ENCODE data around the gene COMTD1.
A peak's percentile ranks its signal among the peaks of the same experiment; 100 is the strongest.
"Not testable (repeated sequence)": the region's sequence is repeated elsewhere in the genome, so short reads cannot be mapped to it uniquely, and the experiment has no call there.

COMTD1 gene

DNA sequence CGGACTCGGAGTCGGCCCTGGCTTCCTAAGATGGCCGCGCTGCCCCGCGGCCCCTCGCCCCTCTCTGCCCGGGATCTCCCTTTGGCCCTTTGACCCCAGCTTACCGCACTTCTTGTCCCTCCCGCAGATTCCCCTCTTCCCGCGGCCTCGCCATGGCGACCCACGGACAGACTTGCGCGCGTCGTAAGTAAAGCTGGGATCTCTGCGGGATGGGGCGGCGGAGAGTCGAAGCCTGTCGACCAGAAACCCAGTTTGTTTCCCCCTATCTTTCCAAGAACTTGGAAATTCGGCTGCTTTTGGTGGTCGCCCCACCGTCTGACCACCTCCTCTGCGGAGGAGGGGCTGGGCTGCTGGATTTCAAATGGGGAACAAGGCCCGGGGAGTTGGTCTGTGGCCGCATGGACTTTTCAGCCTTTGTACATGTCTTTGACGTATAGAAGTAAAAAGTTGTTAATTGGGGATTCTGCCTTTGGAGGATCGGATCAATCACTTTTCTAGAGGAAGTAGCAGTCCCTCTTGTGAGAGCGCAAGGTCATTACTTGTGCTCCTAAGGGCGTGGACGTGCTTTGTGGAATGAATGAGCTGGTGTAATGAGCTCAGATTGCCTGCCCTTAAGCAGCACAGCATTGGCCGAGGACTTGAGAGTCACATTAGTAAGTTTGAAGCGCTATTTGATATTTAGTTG is 24.6 kb downstream of the COMTD1 start:
- Histone ChIP-seq H3K9me3 (ENCODE audit: control insufficient read depth, insufficient read depth, low read length) (no peaks in the 10 kb centered on the region), H3K4me1 (ENCODE audit: control insufficient read depth, insufficient read depth, low read length) (peaks cover 31% of the 10 kb centered on the region)

DNA sequence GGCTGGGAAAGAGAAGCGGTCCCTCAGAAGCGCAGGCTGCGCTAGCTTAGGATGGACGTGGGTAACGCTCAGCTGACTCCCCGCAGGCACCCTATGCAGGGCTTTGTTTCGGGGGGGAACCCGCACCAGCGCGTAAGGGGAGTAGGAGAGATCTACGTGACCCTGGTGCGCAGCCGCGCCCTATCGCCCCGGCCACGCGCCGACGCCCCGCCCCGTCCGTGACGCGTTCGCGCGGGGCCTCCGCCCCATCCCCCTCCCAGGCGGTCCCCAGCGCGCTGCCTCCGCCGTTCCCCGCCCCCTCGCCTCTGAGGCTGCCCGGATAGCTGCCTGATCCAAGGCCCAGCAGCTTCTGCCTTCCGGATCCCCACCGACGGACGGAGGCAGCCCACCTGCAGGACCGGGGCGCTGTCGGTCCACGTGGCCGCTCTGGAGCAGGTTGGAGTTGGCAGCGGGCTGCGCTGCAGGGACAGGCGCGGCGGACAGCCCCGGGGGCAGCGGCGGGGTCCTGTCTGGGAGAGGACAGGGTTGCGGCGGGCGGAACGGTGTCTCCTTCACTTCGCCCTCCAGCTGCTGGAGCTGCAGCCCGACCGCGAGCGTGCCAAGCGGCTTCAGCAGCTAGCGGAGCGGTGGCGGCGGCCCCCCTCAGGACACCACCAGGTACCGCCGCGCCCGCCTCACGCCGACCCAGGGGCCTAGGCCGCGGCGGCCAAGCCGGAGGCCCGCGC is 25.3 kb downstream of the COMTD1 start, which contains the start of gene VDAC2:
VDAC2 (plus strand) TSS at position 515 of the 725 bp plus-strand sequence. CDS start 363 bp downstream, outside the sequence.
- Histone ChIP-seq H3K4me3 (ENCODE audit: low read depth, low read length) (peak within 1 kb of the TSS; percentile 85), H3K36me3 (ENCODE audit: control insufficient read depth, insufficient read depth, low read length) (peaks cover 36% of the 10 kb centered on the region), H3K9ac (ENCODE audit: low read depth, low read length) (peak within 1 kb of the TSS; percentile 97), H3K9me3 (ENCODE audit: control insufficient read depth, insufficient read depth, low read length) (no peaks in the 10 kb centered on the region), H3K4me1 (ENCODE audit: control insufficient read depth, insufficient read depth, low read length) (peaks cover 31% of the 10 kb centered on the region), H3K27ac (ENCODE audit: low read depth, low read length) (peak within 1 kb of the TSS; percentile 98), H3K27me3 (ENCODE audit: control insufficient read depth, insufficient read depth, low read length) (no peaks in the 10 kb centered on the region)

More for the DNA sequence above, 24.6 kb downstream of the COMTD1 start:
- Histone ChIP-seq H3K4me3 (ENCODE audit: low read depth, low read length) (peak overlapping the region; percentile 85), H3K27ac (ENCODE audit: low read depth, low read length) (peak overlapping the region; percentile 98), H3K27me3 (ENCODE audit: control insufficient read depth, insufficient read depth, low read length) (no peaks in the 10 kb centered on the region), H3K36me3 (ENCODE audit: control insufficient read depth, insufficient read depth, low read length) (peaks cover 43% of the 10 kb centered on the region), H3K9ac (ENCODE audit: low read depth, low read length) (peak overlapping the region; percentile 97)

DNA sequence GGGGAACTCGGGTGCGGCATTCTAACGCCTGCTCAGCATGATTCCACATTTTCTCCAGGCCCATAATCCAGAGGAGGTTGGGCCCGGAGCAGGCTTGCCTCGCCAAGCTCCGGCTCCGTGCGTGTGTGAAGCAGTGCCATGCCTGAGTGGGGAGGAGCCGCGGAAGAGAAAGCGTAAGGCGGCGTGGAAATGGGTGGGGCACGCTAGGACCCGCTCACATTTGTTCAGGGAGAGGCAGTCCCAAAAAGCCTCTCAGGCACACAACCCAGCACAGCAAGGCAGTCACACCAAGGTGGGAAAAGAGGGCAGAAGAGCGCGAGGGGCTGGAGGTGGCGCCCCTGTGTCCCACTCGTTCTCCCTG is 25.9 kb downstream of the COMTD1 start:
- Histone ChIP-seq H3K4me1 (ENCODE audit: control insufficient read depth, insufficient read depth, low read length) (peaks cover 31% of the 10 kb centered on the region), H3K36me3 (ENCODE audit: control insufficient read depth, insufficient read depth, low read length) (peaks cover 31% of the 10 kb centered on the region), H3K9me3 (ENCODE audit: control insufficient read depth, insufficient read depth, low read length) (no peaks in the 10 kb centered on the region), H3K9ac (ENCODE audit: low read depth, low read length) (peak overlapping the region; percentile 97), H3K27ac (ENCODE audit: low read depth, low read length) (peak overlapping the region; percentile 98), H3K27me3 (ENCODE audit: control insufficient read depth, insufficient read depth, low read length) (no peaks in the 10 kb centered on the region), H3K4me3 (ENCODE audit: low read depth, low read length) (peak overlapping the region; percentile 85)

DNA sequence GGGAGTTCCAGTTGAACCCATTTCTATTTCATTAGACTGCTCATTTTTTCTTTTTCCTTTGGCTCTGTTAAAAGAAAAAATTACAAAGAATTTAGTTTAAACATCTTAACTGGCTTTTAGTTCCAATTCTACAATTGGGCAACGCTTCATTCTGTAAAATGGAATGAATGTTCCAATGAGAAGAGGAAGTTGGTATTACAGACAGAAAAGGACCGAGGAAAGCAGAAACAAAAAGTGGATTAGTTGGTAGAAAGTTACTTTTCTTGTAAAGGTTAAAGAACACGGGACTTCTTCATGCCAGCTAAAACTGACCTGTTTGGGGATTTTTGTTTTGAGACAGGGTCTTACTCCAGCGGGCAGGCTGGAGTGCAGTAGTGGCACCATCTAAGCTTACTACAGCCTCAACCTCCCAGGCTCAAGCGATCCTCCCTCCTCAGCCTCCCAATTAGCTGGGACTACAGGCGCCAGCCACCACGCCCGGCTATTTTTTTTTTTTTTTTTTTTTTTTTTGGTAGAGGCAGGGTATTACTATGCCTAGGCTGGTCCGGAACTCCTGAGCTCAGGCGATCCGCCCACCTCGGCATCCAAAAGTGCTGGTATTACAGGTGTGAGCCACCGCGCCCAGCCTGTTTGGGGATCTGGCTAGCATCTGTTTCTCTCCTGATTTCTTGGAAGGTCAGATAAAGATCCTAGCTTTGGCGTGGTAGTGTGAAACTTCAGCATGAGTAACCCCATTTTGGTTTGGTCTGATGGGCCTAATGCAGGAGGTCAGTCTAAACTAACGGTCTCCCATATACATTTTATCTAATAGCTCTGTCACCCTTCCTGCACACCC is 26.5 kb downstream of the COMTD1 start:
- Histone ChIP-seq H3K9me3 (ENCODE audit: control insufficient read depth, insufficient read depth, low read length) (no peaks in the 10 kb centered on the region), H3K36me3 (ENCODE audit: control insufficient read depth, insufficient read depth, low read length) (peaks cover 25% of the 10 kb centered on the region), H3K4me3 (ENCODE audit: low read depth, low read length) (peak overlapping the region; percentile 85), H3K27ac (ENCODE audit: low read depth, low read length) (peak overlapping the region; percentile 98), H3K4me1 (ENCODE audit: control insufficient read depth, insufficient read depth, low read length) (peaks cover 31% of the 10 kb centered on the region), H3K9ac (ENCODE audit: low read depth, low read length) (peak overlapping the region; percentile 97), H3K27me3 (ENCODE audit: control insufficient read depth, insufficient read depth, low read length) (no peaks in the 10 kb centered on the region)

DNA sequence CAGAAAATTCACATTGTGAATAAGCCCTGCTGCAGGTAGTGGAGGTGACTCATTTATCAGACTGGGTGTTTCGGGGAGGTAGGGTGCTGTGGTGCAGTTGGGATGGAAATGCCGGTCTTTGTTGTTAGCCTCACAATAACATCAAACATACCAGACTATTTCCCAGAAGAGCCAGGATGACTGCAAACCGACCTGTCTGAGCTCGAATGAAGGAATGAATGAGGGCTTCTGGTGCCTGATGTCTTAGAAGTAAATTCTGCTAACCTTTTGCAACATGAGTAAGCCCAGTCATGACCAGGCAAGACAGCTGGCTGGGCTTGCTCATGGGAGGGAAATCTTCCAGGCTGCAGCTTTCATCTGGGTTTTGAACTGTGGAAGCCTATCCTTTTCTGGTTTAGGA is 27.6 kb downstream of the COMTD1 start:
- Histone ChIP-seq H3K9ac (ENCODE audit: low read depth, low read length) (no peak overlapping the region), H3K9me3 (ENCODE audit: control insufficient read depth, insufficient read depth, low read length) (no peaks in the 10 kb centered on the region), H3K36me3 (ENCODE audit: control insufficient read depth, insufficient read depth, low read length) (peaks cover 15% of the 10 kb centered on the region), H3K4me1 (ENCODE audit: control insufficient read depth, insufficient read depth, low read length) (peaks cover 31% of the 10 kb centered on the region), H3K27me3 (ENCODE audit: control insufficient read depth, insufficient read depth, low read length) (no peaks in the 10 kb centered on the region), H3K27ac (ENCODE audit: low read depth, low read length) (peak overlapping the region; percentile 68), H3K4me3 (ENCODE audit: low read depth, low read length) (no peak overlapping the region)

DNA sequence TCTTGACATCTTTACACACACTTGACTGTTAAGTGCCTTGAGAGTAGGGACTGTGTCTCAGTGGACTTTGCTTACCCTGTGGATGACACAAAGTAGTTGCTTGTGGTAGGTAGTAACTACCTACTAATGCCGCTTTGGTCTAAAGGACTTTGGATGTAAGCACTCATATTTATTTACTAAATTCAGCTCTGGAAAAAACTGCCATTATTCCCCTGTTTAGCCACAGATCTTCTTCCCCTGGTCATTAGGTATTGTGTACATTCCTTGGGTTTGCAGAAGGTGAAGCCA is 28.0 kb downstream of the COMTD1 start:
- Histone ChIP-seq H3K36me3 (ENCODE audit: control insufficient read depth, insufficient read depth, low read length) (peaks cover 11% of the 10 kb centered on the region), H3K9ac (ENCODE audit: low read depth, low read length) (no peak overlapping the region), H3K4me3 (ENCODE audit: low read depth, low read length) (no peak overlapping the region), H3K9me3 (ENCODE audit: control insufficient read depth, insufficient read depth, low read length) (no peaks in the 10 kb centered on the region), H3K4me1 (ENCODE audit: control insufficient read depth, insufficient read depth, low read length) (peaks cover 31% of the 10 kb centered on the region), H3K27me3 (ENCODE audit: control insufficient read depth, insufficient read depth, low read length) (no peaks in the 10 kb centered on the region), H3K27ac (ENCODE audit: low read depth, low read length) (peak overlapping the region; percentile 68)

DNA sequence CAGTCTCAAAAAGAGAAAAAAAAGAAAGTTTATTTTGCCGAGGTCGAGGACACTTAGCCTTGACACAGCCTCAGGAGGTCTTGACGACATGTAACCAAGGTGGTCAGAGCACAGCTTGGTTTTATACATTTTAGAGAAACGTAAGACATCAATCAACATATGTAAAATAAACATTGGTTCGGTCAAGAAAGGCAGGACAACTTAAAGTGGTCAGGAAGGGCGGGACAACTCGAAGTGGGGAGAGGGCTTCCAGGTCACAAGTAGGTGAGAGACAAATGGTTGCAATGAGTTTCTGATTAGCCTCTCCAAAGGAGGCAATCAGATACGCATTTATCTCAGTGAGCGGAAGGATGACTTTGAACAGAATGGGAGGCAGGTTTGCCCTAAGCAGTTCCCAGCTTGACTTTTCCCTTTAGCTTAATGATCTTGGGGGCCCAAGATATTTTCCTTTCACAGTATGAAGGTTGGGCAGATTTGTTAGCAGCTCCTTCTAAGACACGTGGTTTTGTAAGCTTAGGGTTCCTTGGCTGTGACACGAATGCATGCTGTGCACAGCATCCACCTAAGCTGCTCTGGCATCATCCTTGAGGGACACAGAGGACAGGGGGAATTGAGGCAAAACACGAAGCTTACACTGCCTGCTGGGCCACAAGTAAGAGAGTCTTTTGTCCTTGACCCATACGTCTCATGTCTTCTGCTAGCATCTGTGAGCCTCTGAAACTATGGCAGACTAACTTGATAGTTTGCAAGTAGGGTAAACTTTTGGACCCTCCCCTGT is 28.5 kb downstream of the COMTD1 start:
- H3K36me3 ChIP-seq (ENCODE audit: control insufficient read depth, insufficient read depth, low read length) = peaks cover 6% of the 10 kb centered on the region
- no peaks in the 10 kb centered on the region for H3K9me3 ChIP-seq (ENCODE audit: control insufficient read depth, insufficient read depth, low read length)
- H3K4me3 ChIP-seq (ENCODE audit: low read depth, low read length) = no peak overlapping the region
- H3K27ac ChIP-seq (ENCODE audit: low read depth, low read length) = peak overlapping the region; percentile 68
- H3K9ac ChIP-seq (ENCODE audit: low read depth, low read length) = no peak overlapping the region
- H3K4me1 ChIP-seq (ENCODE audit: control insufficient read depth, insufficient read depth, low read length) = peaks cover 26% of the 10 kb centered on the region
- H3K27me3 ChIP-seq (ENCODE audit: control insufficient read depth, insufficient read depth, low read length) = no peaks in the 10 kb centered on the region

DNA sequence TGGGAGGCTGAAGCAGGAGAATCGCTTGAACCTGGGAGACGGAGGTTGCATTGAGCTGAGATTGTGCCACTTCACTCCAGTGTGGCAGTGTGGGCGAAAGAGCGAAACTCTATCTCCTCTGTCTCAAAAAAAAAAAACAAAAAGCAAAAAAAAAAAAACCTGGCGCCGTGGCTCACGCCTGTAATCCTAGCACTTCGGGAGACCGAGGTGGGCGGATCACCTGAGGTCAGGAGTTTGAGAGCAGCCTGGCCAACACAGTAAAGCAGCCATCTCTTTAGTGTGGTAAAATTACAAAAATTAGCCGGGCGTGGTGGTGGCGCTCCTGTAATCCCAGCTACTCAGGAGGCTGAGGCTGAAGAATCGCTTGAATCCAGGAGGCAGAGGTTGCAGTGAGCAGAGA is 29.1 kb downstream of the COMTD1 start:
- H3K4me1 ChIP-seq (ENCODE audit: control insufficient read depth, insufficient read depth, low read length) = peaks cover 20% of the 10 kb centered on the region
- not testable (repeated sequence) for H3K27me3 ChIP-seq (ENCODE audit: control insufficient read depth, insufficient read depth, low read length); H3K4me3 ChIP-seq (ENCODE audit: low read depth, low read length); H3K9ac ChIP-seq (ENCODE audit: low read depth, low read length); H3K9me3 ChIP-seq (ENCODE audit: control insufficient read depth, insufficient read depth, low read length); H3K36me3 ChIP-seq (ENCODE audit: control insufficient read depth, insufficient read depth, low read length)
- H3K27ac ChIP-seq (ENCODE audit: low read depth, low read length) = peak overlapping the region; percentile 68

DNA sequence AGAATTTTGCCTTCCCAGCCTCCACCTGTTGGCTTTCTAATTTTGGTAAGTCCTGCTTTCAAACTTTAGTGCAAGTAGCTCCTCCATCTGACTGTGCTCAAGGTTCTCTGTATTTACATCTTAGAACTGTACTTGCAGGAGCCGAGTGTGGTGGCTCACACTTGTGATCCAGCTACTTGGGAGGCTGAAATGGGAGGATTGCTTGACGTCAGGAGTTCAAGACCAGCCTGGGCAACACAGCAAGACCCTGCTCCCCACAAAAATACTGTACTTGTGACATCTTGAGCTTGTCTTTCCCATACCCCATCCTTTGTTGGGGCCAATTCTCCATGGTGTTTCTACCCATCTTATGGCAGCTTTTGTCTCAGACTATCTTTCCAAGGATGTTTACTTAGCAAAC is 29.8 kb downstream of the COMTD1 start:
- Histone ChIP-seq H3K36me3 (ENCODE audit: control insufficient read depth, insufficient read depth, low read length) (no peaks in the 10 kb centered on the region), H3K9ac (ENCODE audit: low read depth, low read length) (no peak overlapping the region), H3K4me1 (ENCODE audit: control insufficient read depth, insufficient read depth, low read length) (peaks cover 20% of the 10 kb centered on the region)

DNA sequence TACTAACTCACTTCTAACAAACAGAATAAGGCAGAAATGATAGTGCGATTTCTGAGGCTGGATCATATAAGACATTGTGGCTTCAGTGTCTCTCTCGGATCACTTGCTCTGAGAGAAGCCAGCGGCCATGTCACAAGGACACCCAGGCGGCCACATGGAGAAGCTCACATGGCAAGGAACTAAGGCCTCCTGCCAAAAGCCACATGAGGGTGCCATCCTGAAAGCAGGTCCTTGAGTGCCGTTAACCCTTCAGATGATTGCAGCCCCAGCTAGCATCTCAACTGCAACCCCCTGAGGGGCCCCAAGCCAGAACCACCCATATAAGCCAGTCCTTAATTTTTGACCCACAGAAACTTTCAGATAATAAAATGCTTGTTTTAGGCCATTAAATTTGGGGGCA is 32.0 kb downstream of the COMTD1 start:
- Histone ChIP-seq H3K27me3 (ENCODE audit: control insufficient read depth, insufficient read depth, low read length) (no peaks in the 10 kb centered on the region), H3K9me3 (ENCODE audit: control insufficient read depth, insufficient read depth, low read length) (no peaks in the 10 kb centered on the region), H3K27ac (ENCODE audit: low read depth, low read length) (no peak overlapping the region), H3K4me1 (ENCODE audit: control insufficient read depth, insufficient read depth, low read length) (peaks cover 16% of the 10 kb centered on the region), H3K4me3 (ENCODE audit: low read depth, low read length) (no peak overlapping the region), H3K9ac (ENCODE audit: low read depth, low read length) (no peak overlapping the region), H3K36me3 (ENCODE audit: control insufficient read depth, insufficient read depth, low read length) (no peaks in the 10 kb centered on the region)

More for the DNA sequence above, 29.8 kb downstream of the COMTD1 start:
- no peak overlapping the region for H3K4me3 ChIP-seq (ENCODE audit: low read depth, low read length)
- H3K9me3 ChIP-seq (ENCODE audit: control insufficient read depth, insufficient read depth, low read length) = no peaks in the 10 kb centered on the region
- no peak overlapping the region for H3K27ac ChIP-seq (ENCODE audit: low read depth, low read length)
- no peaks in the 10 kb centered on the region for H3K27me3 ChIP-seq (ENCODE audit: control insufficient read depth, insufficient read depth, low read length)
